Frontal cortex (tissue), 4 donors: ENCODE results near the gene CAPN9. TPM values are rescaled to one million over a fixed set of nuclear protein-coding genes. Genes with fewer than 3 reads are reported as not detected.
"Not testable (repeated sequence)": the region's sequence is repeated elsewhere in the genome, so short reads cannot be mapped to it uniquely, and the experiment has no call there.

Experiments used
- DNase-seq, 2 donors: peaks; one replicate each; pipeline ENCODE4 v3.0.0; 2012; ENCODE audit warnings: low spot score in 2 of 2
- FAIRE-seq: peaks from 2 replicates; lab custom pipeline; 2012; peaks lifted over from hg19 to GRCh38; lab: Jason Lieb, UNC
- total RNA-seq: library from RNA; depleted of rRNA; stranded (reverse); fragments of >200 nt; gene quantifications from one replicate; pipeline ENCODE4 v1.2.3, GENCODE V29; 2014
- donor health status: control.
- donor health status: control.
- donor health status: control.

The CAPN9 gene
- total RNA-seq, 1 donor from 2014 or later, result under 0.01 TPM

DNA sequence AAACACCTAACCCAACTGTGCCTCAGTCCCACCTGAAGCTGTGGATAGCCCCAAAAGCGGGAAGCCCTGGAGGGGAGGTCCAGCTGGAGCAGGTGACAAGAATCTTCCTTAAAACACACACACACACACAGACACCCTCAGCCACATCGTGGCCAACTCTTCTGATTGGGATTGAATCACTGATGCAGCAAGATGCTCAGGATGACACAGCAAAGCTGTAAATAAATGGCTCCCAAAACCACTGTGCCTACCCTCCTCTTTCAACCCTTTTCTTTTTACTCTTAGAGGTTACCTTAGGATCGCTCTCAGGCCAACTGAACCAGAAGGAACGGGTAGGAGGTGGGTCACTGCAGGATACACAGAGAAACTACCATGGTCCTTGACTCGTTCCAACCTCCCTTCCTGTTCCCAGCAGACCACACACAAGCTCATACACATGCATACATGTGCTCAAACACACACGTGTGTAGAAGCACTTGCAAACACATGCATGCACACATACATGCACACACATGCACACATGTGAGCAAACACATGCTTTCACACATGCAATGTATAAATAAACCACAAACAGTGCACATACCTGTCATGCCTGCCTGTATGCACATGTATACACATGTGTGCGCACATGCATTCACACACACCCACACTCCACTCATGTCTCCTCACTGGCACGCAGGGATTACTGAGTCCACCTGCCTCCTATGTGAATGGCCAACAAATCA, 14.4 kb downstream of the CAPN9 start:
- DNase-seq (no peak), FAIRE-seq (no peak)

DNA sequence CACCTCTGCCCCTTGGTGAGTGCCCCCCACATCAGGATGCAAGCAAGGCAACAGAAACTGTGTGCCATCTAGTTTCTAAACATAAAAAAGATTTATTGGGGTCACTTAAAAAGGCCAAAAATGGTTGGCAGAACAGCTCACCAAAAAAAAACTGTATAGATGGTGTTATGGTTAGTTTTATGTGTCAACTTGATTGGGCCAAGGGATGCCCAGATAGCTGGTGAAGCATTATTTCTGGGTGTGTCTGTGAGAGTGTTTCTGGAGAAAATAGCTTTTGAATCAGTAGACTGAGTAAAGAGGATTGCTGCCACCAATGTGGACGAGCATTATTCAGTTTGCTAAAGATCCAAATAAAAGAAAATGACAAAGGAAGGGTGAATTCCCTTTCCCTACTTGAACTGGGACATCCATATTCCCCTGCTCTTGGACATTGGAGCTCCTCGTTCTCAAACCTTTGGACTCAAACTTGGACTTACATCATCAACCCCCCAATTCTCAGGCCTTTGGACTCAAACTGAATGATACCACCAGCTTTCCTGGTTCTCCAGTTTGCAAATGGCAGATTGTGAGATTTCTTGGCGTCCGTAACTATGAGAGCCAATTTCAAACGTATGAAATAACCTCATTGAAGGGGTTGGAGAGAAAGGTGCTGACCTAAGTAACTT, 16.9 kb downstream of the CAPN9 start:
- no peak for FAIRE-seq
- no peak for DNase-seq

- DNase-seq (no peak), FAIRE-seq (no peak)
These were observed 19.1 kb downstream of the CAPN9 start for GRCh38 chr1:230766318-230766717.

GRCh38 chr1:230767859-230768612, 20.8 kb downstream of the CAPN9 start:
- DNase-seq, FAIRE-seq: not testable (repeated sequence)

DNA sequence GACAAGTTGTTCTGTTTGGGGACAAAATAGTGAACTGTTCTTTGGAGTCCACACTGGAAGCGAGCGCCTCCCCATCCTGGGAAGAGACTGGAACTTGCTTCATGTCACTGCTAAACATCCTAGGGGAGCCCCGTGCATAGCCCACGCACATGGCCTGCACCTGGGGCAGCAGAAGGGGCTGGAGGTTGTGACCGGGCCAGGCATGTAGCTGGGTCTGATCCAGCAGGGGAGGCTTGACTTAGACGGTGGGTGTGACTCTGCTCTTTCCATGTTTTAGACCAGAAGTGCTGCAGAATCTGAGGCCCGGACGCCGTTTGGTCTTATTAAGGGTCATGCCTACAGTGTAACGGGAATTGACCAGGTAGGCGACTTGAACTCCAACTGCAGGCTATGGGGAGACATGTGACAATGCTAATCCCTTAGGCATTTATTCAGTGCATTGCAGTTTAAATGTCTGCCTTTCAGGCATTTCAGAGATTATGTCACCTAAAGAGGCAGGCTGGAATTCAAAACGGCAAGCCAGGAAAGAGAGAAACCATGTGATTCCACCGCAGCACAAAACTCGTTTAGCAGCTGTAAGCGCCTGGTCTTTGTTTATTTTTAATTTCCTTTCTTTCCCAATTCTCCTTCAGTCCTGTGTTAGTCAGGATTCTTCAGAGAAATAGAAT, 21.8 kb downstream of the CAPN9 start:
- DNase-seq, result no peak
- FAIRE-seq, result no peak

- FAIRE-seq (no peak), DNase-seq (no peak)
These were observed 23.1 kb downstream of the CAPN9 start for GRCh38 chr1:230770317-230770716.

DNA sequence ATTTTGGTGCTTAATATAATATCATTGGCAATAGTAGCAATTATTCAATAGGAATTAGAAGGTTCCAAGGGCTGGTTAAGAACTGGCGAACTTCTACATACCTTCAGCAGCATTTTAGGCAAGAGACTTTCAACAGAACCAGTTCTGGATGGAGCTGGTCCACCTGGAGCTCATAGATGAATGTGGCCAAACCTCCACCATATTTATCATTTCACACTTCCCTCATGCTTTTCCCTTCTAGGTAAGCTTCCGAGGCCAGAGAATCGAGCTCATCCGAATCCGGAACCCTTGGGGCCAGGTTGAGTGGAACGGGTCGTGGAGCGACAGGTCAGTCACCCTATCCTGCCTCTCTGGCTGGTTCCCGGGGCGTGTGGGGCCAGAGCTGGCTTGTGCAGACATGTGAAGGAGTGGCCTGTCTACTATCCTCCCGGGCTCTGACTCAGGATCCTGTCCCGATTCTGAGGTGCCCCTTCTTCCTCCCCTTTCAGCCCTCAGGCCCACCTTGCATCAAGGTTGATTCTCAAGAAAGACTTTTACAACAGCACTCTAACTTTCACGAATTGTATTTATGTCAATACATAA, 24.7 kb downstream of the CAPN9 start:
- FAIRE-seq, result no peak
- DNase-seq, result no peak

DNA sequence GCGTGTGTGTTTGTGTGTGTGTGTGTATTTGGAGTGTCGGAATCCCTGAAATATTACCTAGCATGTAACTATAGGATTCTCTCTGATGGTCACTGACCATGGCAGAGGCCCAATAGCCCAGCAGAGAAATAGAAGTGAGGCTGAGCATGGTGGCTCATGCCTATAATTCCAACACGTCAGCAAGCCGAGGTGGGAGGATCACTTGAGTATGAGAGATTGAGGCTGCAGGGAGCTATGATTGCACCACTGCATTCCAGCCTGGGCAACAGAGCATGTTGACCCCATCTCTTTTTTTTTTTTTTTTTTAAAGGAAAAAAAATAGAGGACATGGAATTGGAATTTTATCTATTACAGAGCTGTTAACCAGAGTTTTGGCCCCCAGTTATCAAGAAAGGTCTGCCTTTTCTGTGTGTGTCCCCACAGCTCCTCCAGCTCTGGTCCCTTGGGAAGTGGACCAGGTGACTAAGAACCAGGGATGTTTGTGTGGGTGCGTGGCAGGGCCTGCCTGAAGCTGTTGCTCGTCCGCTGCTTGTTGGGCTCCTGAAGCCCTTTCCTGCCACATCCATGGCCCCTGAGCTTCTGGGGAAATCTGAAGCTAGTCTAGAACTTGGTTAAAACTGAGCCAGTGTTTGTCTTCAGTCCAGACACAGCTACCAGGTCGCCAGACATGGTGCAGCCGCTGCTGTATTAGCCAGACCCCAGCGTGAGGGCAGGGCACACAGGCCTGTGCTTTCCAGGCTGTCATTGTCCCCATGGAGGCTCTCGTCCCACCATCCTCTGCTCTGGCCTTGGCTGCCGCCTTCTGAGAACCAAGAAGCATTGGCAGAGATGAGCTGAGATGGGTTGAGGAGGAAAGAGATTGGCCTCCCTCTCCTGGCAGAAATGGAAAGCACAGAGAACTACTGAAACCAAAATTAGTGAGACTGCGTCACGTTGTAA, 25.5 kb downstream of the CAPN9 start:
- DNase-seq (peak; percentile 60 to 81), FAIRE-seq (no peak)

DNA sequence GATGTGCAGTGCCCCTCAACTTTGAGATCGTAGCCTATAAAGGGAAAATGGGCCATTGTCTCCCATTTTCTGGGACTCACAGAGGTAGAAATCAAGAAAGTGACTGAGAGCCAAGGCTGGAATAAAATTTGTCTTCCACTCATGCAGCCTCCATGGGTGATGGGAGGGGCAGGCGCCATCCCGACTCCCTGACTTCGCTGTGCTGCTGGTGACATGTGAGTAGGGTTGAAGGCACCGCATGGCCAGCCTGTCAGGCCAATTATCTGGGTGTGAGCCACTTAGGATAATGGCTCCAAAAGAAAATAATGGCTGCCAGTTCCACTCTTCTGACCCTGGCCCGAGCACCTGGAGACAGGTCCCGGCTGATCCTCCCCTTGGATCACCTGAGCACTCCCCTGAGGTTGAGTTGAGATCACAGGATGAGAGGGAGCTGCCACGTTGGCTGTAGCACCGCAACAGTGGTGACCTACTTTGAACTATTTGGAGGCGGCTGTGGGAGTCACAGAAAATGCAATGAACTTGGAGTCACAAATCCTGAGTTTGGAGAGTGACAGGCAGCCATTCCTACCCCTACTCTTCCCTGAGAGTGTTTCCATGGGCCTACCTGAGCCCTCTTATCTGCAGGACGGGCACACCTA, 26.3 kb downstream of the CAPN9 start:
- FAIRE-seq (no peak), DNase-seq (no peak)

DNA sequence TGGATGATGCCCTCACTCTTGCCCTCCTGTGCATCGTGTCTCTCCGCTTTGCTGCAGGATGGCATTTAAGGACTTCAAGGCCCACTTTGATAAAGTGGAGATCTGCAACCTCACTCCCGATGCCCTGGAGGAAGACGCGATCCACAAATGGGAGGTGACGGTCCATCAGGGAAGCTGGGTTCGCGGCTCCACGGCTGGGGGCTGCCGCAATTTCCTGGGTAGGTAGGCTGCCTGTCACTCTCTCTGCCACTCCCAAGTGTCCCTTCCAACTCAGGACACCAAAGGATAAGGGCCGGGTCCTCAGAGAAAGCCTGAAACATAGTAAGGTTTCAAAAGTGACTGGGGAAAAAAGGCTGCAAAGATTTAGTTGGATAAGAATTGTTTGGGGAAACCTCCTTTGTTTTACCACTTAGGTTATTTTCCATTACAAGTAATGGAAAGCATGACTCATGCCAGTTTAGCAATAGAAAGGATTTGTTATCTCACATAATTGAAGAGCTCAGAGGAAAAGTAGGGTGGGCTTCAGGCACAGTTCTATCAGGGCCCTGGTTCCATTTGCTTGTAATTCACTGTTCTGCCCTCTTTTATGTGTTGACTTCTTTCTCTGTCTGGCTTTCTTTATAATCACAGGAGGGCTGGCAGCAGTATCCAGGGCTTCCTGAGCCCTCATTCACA, 31.9 kb downstream of the CAPN9 start:
- FAIRE-seq (no peak), DNase-seq (no peak)

- no peak for DNase-seq
These were observed 33.9 kb downstream of the CAPN9 start for GRCh38 chr1:230781131-230781530.

GRCh38 chr1:230781594-230781993, 34.4 kb downstream of the CAPN9 start:
- no peak for DNase-seq
- no peak for FAIRE-seq

More at GRCh38 chr1:230781131-230781530, 33.9 kb downstream of the CAPN9 start:
- no peak for FAIRE-seq

- DNase-seq (no peak), FAIRE-seq (no peak)
These were observed 37.0 kb downstream of the CAPN9 start for GRCh38 chr1:230784163-230784562.

DNA sequence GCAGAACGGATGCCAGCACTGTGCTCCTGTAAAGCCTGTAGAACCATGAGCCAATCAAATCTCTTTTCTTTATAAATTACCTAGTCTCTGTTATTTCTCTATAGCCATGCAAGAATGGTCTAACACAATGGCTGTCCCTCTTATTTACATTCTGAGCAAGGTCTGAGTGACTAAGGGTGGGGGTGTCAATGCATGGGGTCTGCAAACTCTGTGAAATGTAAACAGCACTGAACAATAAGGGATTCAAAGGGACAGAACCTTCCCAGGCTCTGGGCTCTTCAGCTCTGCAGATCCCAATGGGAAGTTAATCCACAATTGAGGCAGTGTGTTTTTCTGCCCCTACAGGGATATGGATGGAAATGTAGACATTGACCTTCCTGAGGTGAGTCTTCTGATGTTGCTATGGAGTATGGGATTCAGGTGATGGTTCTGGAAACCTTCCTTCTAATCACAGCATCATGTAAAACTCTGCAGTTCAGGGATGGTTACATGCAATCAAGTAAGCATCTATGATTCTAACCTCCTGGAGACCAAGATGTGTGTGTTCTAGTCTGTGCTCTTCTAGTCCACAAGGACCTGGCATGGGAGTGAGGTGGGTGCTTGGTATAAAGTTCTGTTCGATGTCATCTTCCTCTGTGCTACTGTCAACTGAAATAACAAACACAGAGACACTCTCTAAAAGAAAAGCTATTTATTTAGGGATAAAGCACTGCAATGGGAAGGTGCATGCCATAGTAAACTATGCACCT, 38.6 kb downstream of the CAPN9 start:
- no peak for FAIRE-seq
- DNase-seq, result no peak

DNA sequence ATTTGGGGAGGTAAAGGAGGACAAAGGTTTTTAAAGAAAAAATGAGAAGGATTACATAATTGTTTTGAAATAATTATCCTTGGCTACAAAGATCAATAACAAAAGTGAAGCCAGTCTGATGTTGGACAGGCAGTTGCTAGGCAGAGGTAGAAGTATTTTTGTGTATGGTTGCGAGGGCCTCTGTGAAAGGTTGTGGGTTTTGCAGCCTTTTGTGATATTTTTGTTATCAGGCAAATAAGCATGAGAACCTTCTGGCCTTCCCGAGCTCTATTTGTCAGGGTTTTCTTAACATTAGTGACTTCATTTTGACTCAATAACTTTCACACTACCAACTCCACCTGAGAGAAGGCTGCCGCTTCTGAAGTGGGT, 39.2 kb downstream of the CAPN9 start:
- DNase-seq (no peak), FAIRE-seq (no peak)

DNA sequence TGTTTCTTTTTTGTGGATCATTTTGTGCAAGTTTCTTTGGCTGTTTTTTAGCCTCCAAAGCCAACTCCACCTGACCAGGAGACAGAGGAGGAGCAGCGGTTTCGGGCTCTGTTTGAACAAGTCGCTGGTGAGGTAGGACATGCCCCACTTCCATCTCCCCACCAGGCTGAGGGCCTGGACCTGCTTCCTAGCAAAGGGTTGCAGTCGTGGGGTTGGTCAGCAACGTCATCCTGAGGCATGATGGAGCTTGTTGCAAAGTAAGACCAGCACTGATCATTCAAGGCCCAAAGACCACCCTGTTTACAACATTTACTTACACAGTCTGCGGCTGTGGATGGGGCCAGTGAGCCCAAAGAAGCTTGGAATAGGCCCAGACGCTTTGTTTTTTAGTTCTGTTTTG, 40.3 kb downstream of the CAPN9 start:
- FAIRE-seq, result no peak

GRCh38 chr1:230788561-230789275, 41.5 kb downstream of the CAPN9 start:
- FAIRE-seq, result no peak
- no peak for DNase-seq

More for the DNA sequence above, 40.3 kb downstream of the CAPN9 start:
- DNase-seq, result no peak
